ENCODE results near the gene TBPL1. TPM values are rescaled to one million over a fixed set of nuclear protein-coding genes. Genes with fewer than 3 reads are reported as not detected.
"Not testable (repeated sequence)": the region's sequence is repeated elsewhere in the genome, so short reads cannot be mapped to it uniquely, and the experiment has no call there.

The TBPL1 gene
- total RNA-seq, 3 donors from 2014 or later: 10.2 to 16.4 (median 15.4) TPM

DNA sequence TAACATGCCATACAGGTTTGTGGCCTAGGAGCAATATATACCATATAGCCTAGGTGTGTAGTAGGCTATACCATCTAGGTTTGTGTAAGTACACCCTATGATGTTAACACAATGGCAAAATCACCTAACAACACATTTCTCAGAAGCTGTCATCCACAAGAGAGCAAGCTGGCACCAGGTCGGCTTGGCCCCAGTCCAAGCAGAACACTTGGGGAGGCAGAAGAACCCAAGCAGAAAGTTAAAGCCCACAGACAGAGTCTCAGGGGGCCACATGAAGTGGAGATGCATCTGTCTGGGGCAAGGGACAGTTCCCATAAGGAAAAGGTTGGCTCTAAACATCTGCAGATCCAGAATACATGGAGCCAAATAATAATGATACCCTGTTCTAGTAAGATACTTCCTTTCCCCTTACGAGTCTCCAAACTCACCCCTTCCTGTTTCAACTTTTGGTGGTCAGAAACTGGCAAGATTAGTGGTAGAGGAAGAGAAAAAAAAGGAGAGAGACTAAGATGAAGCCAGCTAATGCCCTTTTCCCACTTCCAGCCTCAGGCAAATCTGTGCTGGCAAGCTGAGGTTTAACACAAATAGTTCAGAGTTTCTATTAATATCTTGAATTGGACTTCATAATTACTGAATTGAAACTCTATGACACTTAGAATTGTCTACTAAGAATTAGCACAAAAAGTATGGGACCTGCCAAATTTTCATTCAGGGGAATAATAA lies 34.7 kb upstream of the TBPL1 start:
- Histone ChIP-seq H3K27ac (no peak overlapping the region), H3K36me3 (no peaks in the 10 kb centered on the region), H3K4me1 (no peaks in the 10 kb centered on the region), H3K9me3 (no peaks in the 10 kb centered on the region), H3K27me3 (peaks cover 0 to 3% of the 10 kb centered on the region in 2 donors), H3K4me3 (no peak overlapping the region)
- TF ChIP-seq CTCF (IDR thresholded peaks at IDR 0.05): no peak
- TF ChIP-seq POLR2A (IDR thresholded peaks at IDR 0.05): no peak
- no peak for TF ChIP-seq POLR2AphosphoS5 (IDR thresholded peaks at IDR 0.05)
- intact Hi-C loops (cut with DNase I; ENCODE audit: low total_unique reads): no loop called here
- no peak for DNase-seq (ENCODE audit: low spot score in 2 of 2)

DNA sequence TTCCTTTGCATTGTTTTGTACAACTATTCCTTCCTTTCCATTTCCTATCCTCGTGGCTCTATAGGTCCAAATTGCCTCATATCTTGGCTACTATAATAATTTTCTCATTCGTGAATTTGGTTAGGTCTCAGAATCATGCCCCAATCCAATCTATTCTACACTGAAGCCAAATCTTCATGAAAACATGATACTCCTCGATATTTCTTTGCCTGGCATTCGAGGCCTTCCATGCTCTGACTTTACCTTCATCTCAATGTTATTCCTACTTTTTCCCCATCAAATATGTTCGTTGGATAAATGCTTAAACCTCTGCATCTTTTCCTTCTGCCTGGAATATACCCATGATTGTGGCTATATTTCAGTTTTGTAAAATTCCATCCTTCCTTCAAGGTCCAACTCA lies 33.7 kb upstream of the TBPL1 start:
- intact Hi-C loops (cut with DNase I; ENCODE audit: low total_unique reads): no loop called here
- H3K27ac ChIP-seq: no peak overlapping the region
- H3K36me3 ChIP-seq: no peaks in the 10 kb centered on the region
- DNase-seq (ENCODE audit: low spot score in 2 of 2): no peak
- peaks cover 0 to 3% of the 10 kb centered on the region in 2 donors for H3K27me3 ChIP-seq
- no peak for TF ChIP-seq CTCF (IDR thresholded peaks at IDR 0.05)
- no peak for TF ChIP-seq POLR2A (IDR thresholded peaks at IDR 0.05)
- TF ChIP-seq POLR2AphosphoS5 (IDR thresholded peaks at IDR 0.05): no peak
- H3K9me3 ChIP-seq: no peaks in the 10 kb centered on the region
- no peaks in the 10 kb centered on the region for H3K4me1 ChIP-seq
- H3K4me3 ChIP-seq: no peak overlapping the region

DNA sequence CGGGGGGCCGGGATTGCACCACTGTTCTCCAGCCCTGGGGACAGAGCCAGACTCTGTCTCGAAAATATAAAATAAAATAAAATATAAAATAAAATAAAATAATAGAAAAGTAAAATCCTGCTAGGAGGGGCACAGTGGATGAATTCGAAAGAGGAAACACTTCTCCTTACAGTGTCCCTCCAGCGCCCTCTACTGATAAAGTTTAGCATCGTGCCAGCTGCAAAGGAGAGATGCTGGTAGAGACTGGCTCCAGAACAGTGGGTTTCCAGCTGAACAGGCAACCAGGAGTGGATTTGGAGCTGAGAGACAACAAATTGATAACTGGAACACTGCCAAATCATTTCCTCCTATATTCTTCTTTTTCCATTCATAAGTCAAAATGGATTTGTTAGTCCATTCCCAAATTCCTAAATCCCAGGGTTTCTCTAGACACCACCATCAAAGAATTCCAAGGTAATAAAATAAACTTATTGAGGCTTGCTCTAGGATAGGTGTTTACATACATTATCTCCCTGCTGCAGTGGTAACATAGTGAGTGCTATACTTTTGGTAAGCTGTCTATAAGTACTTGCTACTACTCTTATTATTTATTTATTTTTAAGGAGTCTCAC lies 31.7 kb upstream of the TBPL1 start:
- Histone ChIP-seq H3K9me3 (no peaks in the 10 kb centered on the region), H3K36me3 (no peaks in the 10 kb centered on the region), H3K27ac (no peak overlapping the region), H3K4me3 (peak overlapping the region in 1 of 3 donors; percentile 22), H3K4me1 (no peaks in the 10 kb centered on the region), H3K27me3 (peaks cover 0 to 3% of the 10 kb centered on the region in 2 donors)
- intact Hi-C loops (cut with DNase I; ENCODE audit: low total_unique reads): loop anchor here (10.0 kb wide), 1 partner anchor 173 kb away; no protein-coding TSS in a partner anchor
- DNase-seq (ENCODE audit: low spot score in 2 of 2): peak; percentile 56 to 57
- peak; percentile 13 to 48 (median 39) for TF ChIP-seq CTCF (IDR thresholded peaks at IDR 0.05)
- TF ChIP-seq POLR2A (IDR thresholded peaks at IDR 0.05): no peak
- TF ChIP-seq POLR2AphosphoS5 (IDR thresholded peaks at IDR 0.05): no peak

DNA sequence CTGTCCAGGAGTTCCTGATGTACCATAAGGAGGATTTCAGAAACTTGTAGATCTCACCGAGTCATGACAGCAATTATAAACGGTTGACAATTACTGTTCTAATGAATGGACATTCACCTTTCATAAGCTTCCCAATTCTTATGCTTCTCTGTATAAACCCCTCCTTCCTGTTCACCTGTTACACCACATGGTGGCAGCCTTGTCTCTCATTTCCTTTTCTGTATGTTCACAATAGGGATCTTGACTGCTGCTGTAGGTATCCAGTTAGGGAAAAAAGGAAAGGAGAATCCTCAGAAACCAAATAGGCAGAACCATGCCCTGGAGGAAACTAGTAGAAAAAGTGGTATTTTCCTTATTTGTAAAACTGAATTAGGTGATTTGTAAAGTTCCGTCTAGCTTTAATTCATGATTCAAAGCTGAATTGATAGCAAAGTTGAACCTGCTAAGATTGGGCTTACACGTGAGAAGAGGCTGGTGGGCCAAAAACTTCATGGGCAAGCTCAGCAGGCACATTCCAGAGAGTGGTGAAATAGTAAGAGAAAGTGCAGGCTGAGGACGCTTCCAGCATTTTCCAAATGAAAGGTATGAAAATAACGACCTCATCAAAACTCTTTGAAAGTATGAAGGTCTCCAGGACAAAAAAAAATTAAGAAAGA lies 29.0 kb upstream of the TBPL1 start:
- Histone ChIP-seq H3K9me3 (no peaks in the 10 kb centered on the region), H3K27ac (no peak overlapping the region), H3K4me3 (no peak overlapping the region), H3K27me3 (peaks cover 0 to 3% of the 10 kb centered on the region in 2 donors), H3K4me1 (no peaks in the 10 kb centered on the region), H3K36me3 (no peaks in the 10 kb centered on the region)
- TF ChIP-seq POLR2A (IDR thresholded peaks at IDR 0.05) (no peak), CTCF (IDR thresholded peaks at IDR 0.05) (peak; percentile 47 to 83 (median 82))
- peak in 1 of 2 donors; percentile 70 for DNase-seq (ENCODE audit: low spot score in 2 of 2)
- intact Hi-C loops (cut with DNase I; ENCODE audit: low total_unique reads): loop anchor here (10.0 kb wide), 1 partner anchor 171 kb away; no protein-coding TSS in a partner anchor

GRCh38 chr6:133931221-133931620 lies 21.8 kb upstream of the TBPL1 start:
- H3K9me3 ChIP-seq; H3K36me3 ChIP-seq; intact Hi-C loops (cut with DNase I; ENCODE audit: low total_unique reads); H3K4me1 ChIP-seq; DNase-seq (ENCODE audit: low spot score in 2 of 2); H3K27ac ChIP-seq; H3K4me3 ChIP-seq; H3K27me3 ChIP-seq: not testable (repeated sequence)

- H3K4me1 ChIP-seq; DNase-seq (ENCODE audit: low spot score in 2 of 2); H3K4me3 ChIP-seq; H3K27ac ChIP-seq; H3K27me3 ChIP-seq; intact Hi-C loops (cut with DNase I; ENCODE audit: low total_unique reads); H3K9me3 ChIP-seq; H3K36me3 ChIP-seq: not testable (repeated sequence)
These were observed 16.7 kb upstream of the TBPL1 start for GRCh38 chr6:133936352-133936751.

All from breast epithelium (tissue), 4 donors.